T-helper 17 cell (primary cell): Measurements from ENCODE around the gene DTNBP1. TPM values are rescaled to one million over a fixed set of nuclear protein-coding genes. Genes with fewer than 3 reads are reported as not detected.
"Not testable (repeated sequence)": the region's sequence is repeated elsewhere in the genome, so short reads cannot be mapped to it uniquely, and the experiment has no call there.

Source experiments
- ATAC-seq: fragments of 150-1000 bp; cut with Tn5 transposase; 2 replicates; pipeline ENCODE4 v1.10.0; 2021; ENCODE audit warnings: mild to moderate bottlenecking, moderate library complexity
- DNase-seq, 3 donors: peaks; one replicate each; pipeline versions ENCODE4 v3.0.0 to v3.0.0-alpha.2; 2020 to 2021
- H3K9me3 ChIP-seq: one replicate; pipeline ENCODE4 v1.7.0; 2013; ENCODE audit warnings: low read length, mild to moderate bottlenecking; ENCODE audit not compliant: control insufficient read depth, poor library complexity, severe bottlenecking
- H3K27ac Mint-ChIP-seq: one replicate; pipeline ENCODE4 v1.8.0; 2022; ENCODE audit warnings: mild to moderate bottlenecking, moderate library complexity, mixed read lengths
- H3K27me3 Mint-ChIP-seq: one replicate; pipeline ENCODE4 v1.8.0; 2022; ENCODE audit warnings: mixed read lengths
- H3K36me3 Mint-ChIP-seq: one replicate; pipeline ENCODE4 v1.8.0; 2022; ENCODE audit warnings: low read depth, mixed read lengths
- H3K4me1 Mint-ChIP-seq: one replicate; pipeline ENCODE4 v1.8.0; 2022; ENCODE audit warnings: mild to moderate bottlenecking, mixed read lengths
- H3K4me3 Mint-ChIP-seq: one replicate; pipeline ENCODE4 v1.8.0; 2022; ENCODE audit warnings: mild to moderate bottlenecking, moderate library complexity, mixed read lengths
- total RNA-seq, 4 donors: library from RNA in 2 of 4; stranded (reverse) in 2 of 4; gene quantifications; one replicate each; pipeline ENCODE4 v1.2.3 and lab custom pipeline; 2022 to 2026

DTNBP1 gene
- total RNA-seq, 2 donors from 2014 or later: 16.1 to 18.4 TPM

DNA sequence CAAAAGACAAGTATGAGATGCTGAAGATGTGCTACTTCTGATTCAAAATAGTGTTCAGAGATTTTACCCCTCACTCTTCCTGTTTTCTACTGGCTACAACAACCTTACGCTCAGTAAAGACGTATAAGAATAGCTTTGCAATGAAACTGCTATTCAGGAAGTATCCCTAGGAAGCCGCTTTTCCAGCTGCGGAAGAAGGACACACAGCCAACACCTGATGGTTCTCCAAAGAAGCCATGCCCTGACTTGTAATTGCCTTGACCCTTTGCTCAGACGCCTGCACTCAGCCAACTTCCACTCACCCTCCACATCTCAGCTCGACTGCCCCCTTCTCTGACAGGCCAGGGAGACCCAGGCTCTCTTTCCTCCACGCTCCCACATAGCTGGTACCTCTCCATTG lies 111.6 kb downstream of the DTNBP1 start:
- no peak for DNase-seq
- H3K9me3 ChIP-seq: no peaks in the 10 kb centered on the region
- no peak for ATAC-seq
- H3K36me3 Mint-ChIP-seq: peaks cover 2% of the 10 kb centered on the region
- no peak overlapping the region for H3K27ac Mint-ChIP-seq
- H3K27me3 Mint-ChIP-seq: no peaks in the 10 kb centered on the region
- H3K4me3 Mint-ChIP-seq: no peak overlapping the region
- H3K4me1 Mint-ChIP-seq: peaks cover 21% of the 10 kb centered on the region

- DNase-seq (no peak), ATAC-seq (no peak)
- Mint-ChIP-seq H3K27me3 (no peaks in the 10 kb centered on the region), H3K27ac (peak overlapping the region; percentile 14), H3K36me3 (peaks cover 2% of the 10 kb centered on the region), H3K4me1 (peaks cover 21% of the 10 kb centered on the region), H3K4me3 (no peak overlapping the region)
- no peaks in the 10 kb centered on the region for H3K9me3 ChIP-seq
Measured at GRCh38 chr6:15550546-15551123, 112.2 kb downstream of the DTNBP1 start.

DNA sequence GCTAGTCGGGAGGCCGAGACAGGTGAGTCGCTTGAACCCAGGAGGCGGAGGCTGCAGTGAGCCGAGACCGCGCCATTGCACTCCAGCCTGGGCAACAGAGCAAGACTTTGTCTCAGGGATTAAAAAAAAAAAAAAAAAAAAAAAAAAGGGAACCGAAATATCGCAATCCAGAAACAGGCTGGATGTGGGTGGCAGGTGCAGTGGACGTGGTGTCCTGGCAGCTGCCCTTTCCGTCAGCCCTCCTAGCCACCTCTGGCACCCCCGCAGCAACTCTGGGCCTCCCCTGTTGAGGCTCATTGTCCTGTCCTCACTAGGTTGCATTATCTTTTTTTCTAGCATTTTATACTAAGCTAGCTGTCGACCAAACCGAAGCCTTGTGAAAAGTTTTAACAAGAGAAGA lies 113.5 kb downstream of the DTNBP1 start:
- H3K27ac Mint-ChIP-seq: peak overlapping the region; percentile 14
- peaks cover 15% of the 10 kb centered on the region for H3K4me1 Mint-ChIP-seq
- peaks cover 2% of the 10 kb centered on the region for H3K36me3 Mint-ChIP-seq
- H3K27me3 Mint-ChIP-seq: no peaks in the 10 kb centered on the region
- DNase-seq: no peak
- H3K9me3 ChIP-seq: no peaks in the 10 kb centered on the region
- ATAC-seq: no peak
- no peak overlapping the region for H3K4me3 Mint-ChIP-seq

DNA sequence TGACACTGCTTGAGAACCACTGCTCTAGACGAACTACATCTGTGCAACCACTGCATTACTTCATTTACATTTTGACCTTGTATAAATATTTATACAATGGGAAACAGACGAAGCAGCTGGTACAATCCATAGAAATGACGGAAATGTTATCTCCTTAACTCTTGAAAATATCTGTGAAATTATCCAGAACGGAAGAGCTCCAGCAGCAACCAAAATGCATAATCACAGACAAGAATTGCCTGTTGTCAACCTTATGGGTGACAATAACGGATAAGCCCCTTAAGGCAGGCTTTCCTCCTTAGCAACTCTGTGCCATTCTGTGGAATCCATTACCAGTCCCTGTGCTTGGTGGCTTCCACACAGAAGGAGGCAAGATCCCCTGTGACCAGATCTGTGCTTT lies 115.4 kb downstream of the DTNBP1 start:
- no peak overlapping the region for H3K4me3 Mint-ChIP-seq
- no peak for DNase-seq
- H3K4me1 Mint-ChIP-seq: peaks cover 10% of the 10 kb centered on the region
- ATAC-seq: no peak
- H3K9me3 ChIP-seq: no peaks in the 10 kb centered on the region
- H3K36me3 Mint-ChIP-seq: peaks cover 3% of the 10 kb centered on the region
- no peak overlapping the region for H3K27ac Mint-ChIP-seq
- no peaks in the 10 kb centered on the region for H3K27me3 Mint-ChIP-seq

DNA sequence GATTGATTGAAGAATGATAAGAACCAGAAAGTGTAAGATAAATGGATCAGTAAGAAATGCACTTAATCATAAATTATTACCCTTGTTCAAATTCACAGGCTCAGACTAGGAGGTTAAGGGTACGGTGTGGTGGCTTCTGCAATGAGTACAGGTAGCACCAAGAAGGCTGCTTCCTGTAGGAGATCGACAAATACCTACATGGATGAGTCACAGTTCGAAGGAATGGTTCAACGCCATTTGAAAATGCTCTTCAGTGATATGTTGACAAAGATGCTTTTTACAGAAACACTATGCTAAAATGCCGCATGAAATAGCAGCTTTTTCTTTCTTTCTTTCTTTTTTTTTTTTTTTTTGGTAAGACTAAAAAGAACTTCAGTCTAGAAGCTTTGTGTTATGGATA lies 116.2 kb downstream of the DTNBP1 start:
- Mint-ChIP-seq H3K4me1 (peaks cover 7% of the 10 kb centered on the region), H3K27me3 (no peaks in the 10 kb centered on the region), H3K27ac (no peak overlapping the region), H3K4me3 (no peak overlapping the region), H3K36me3 (peaks cover 3% of the 10 kb centered on the region)
- no peaks in the 10 kb centered on the region for H3K9me3 ChIP-seq
- DNase-seq (no peak), ATAC-seq (no peak)

DNA sequence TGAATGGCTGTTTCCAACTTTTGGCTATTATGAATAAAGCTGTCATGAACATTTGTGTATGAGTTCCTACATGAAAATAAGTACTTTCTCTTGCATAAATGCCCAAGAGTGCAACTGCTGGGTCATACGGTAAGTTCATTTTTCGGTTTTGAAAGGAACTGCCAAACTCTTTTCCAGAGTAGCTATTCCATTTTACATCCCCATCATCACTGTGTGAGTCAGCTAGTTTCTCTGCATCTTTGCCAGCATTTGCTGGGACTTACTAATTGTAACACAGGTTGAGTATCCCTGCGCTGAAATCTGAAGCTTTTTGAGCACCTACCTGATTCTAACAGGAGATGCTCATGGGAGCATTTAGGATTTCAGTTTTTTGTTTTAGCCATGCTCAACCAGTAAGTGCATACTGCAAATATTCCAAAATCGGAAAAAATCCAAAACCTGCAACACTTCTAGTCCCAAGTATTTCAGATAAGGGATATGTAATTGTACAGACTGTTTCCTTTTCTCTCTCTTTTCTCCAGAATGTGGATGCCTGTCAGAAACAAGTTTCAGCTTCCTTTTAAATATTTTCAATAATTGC lies 118.4 kb downstream of the DTNBP1 start:
- peaks cover 2% of the 10 kb centered on the region for H3K4me1 Mint-ChIP-seq
- H3K9me3 ChIP-seq: no peaks in the 10 kb centered on the region
- ATAC-seq: no peak
- no peaks in the 10 kb centered on the region for H3K27me3 Mint-ChIP-seq
- no peak overlapping the region for H3K4me3 Mint-ChIP-seq
- no peak overlapping the region for H3K27ac Mint-ChIP-seq
- no peak for DNase-seq
- H3K36me3 Mint-ChIP-seq: peaks cover 2% of the 10 kb centered on the region

DNA sequence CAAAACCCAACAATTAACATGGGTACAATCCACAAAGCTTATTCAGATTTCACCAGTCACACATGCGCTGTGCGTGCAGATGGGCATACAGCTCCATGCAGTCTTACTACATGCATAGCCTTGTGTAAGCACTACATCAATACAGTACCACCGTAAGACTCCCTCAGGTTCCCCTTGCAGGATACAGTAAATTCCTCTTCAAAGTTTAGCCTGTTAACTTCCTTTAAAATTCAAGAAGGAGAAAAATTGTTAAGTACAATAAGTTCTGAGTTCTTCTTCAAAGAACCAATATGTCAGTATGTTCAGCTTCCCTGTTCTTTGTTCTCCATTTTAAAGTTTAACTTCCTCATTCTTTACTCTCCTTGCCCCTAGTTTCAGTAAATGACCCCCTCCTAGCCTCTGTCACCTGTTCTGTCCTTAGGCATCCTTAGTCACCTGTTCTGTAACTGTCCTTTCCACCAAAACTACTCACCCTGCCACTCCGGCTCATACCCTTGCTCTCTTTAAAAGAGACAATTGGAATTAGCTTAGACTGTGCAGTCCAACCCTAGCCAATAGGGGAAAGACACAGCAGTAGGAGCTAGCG lies 119.4 kb downstream of the DTNBP1 start:
- H3K4me1 Mint-ChIP-seq, ATAC-seq, H3K9me3 ChIP-seq, H3K4me3 Mint-ChIP-seq, H3K27me3 Mint-ChIP-seq, DNase-seq, H3K36me3 Mint-ChIP-seq, H3K27ac Mint-ChIP-seq: not testable (repeated sequence)

GRCh38 chr6:15539722-15540270 lies 123.0 kb downstream of the DTNBP1 start:
- no peak overlapping the region for H3K4me3 Mint-ChIP-seq
- H3K4me1 Mint-ChIP-seq: peaks cover 7% of the 10 kb centered on the region
- H3K36me3 Mint-ChIP-seq: peaks cover 2% of the 10 kb centered on the region
- H3K27me3 Mint-ChIP-seq: no peaks in the 10 kb centered on the region
- DNase-seq (no peak), ATAC-seq (no peak)
- H3K9me3 ChIP-seq: no peaks in the 10 kb centered on the region
- no peak overlapping the region for H3K27ac Mint-ChIP-seq

GRCh38 chr6:15538766-15539495 lies 123.9 kb downstream of the DTNBP1 start:
- Mint-ChIP-seq H3K27me3 (no peaks in the 10 kb centered on the region), H3K36me3 (peaks cover 2% of the 10 kb centered on the region), H3K27ac (no peak overlapping the region), H3K4me1 (peaks cover 9% of the 10 kb centered on the region), H3K4me3 (no peak overlapping the region)
- ATAC-seq (no peak), DNase-seq (no peak)
- H3K9me3 ChIP-seq: no peaks in the 10 kb centered on the region

- H3K27me3 Mint-ChIP-seq: no peaks in the 10 kb centered on the region
- no peaks in the 10 kb centered on the region for H3K9me3 ChIP-seq
- H3K4me1 Mint-ChIP-seq: peaks cover 9% of the 10 kb centered on the region
- no peaks in the 10 kb centered on the region for H3K36me3 Mint-ChIP-seq
- ATAC-seq (no peak), DNase-seq (no peak)
- no peak overlapping the region for H3K27ac Mint-ChIP-seq
- H3K4me3 Mint-ChIP-seq: no peak overlapping the region
Measured at GRCh38 chr6:15538106-15538505, 124.7 kb downstream of the DTNBP1 start.

GRCh38 chr6:15536198-15536955 lies 126.5 kb downstream of the DTNBP1 start:
- no peaks in the 10 kb centered on the region for H3K9me3 ChIP-seq
- no peak for ATAC-seq
- Mint-ChIP-seq H3K4me1 (peaks cover 9% of the 10 kb centered on the region), H3K27me3 (no peaks in the 10 kb centered on the region), H3K4me3 (no peak overlapping the region), H3K27ac (peak overlapping the region; percentile 77), H3K36me3 (no peaks in the 10 kb centered on the region)
- no peak for DNase-seq

GRCh38 chr6:15535495-15536197 lies 127.2 kb downstream of the DTNBP1 start:
- ATAC-seq (no peak), DNase-seq (no peak)
- Mint-ChIP-seq H3K36me3 (no peaks in the 10 kb centered on the region), H3K27me3 (no peaks in the 10 kb centered on the region), H3K4me3 (no peak overlapping the region), H3K27ac (peak overlapping the region; percentile 77), H3K4me1 (peaks cover 9% of the 10 kb centered on the region)
- no peaks in the 10 kb centered on the region for H3K9me3 ChIP-seq
